IMR-90 (cell line): ENCODE results near the gene FRG2. TPM values are rescaled to one million over a fixed set of nuclear protein-coding genes. Genes with fewer than 3 reads are reported as not detected.
"Not testable (repeated sequence)": the region's sequence is repeated elsewhere in the genome, so short reads cannot be mapped to it uniquely, and the experiment has no call there.

Source experiments
- ATAC-seq: fragments of 200-7000 bp; cut with Tn5 transposase; 2 replicates; pipeline ENCODE4 v1.9.1; 2020; ENCODE audit warnings: low read depth, mild to moderate bottlenecking, moderate library complexity
- BruUV-seq: library from RNA; stranded (reverse); fragments of 400-500 nt; replicated peaks from 2 replicates; lab custom pipeline; 2021; lab: Mats Ljungman, UMichigan
- CTCF ChIA-PET: fragments of 300-600 bp; formaldehyde crosslinking; extraction: SDS; loops from one replicate; lab custom pipeline; 2021; ENCODE audit warnings: antibody characterized with exemption; lab: Yijun Ruan, JAX
- POLR2A ChIA-PET: fragments of 300-600 bp; sonication (Branson Sonifier 250); formaldehyde crosslinking; loops from one replicate; lab custom pipeline; 2022; ENCODE audit warnings: antibody characterized with exemption; ENCODE audit not compliant: unreplicated experiment; lab: Charles Lee
- DNase-seq: peaks from one replicate; pipeline ENCODE4 v3.0.0; 2013
- H2AFZ ChIP-seq: replicated peaks from 2 replicates; pipeline ENCODE3; 2013; ENCODE audit warnings: low read length, mild to moderate bottlenecking; ENCODE audit not compliant: poor library complexity
- H2AK5ac ChIP-seq: 2 replicates; pipeline ENCODE4 v1.6.1; 2013; ENCODE audit warnings: low read depth, low read length, inconsistent platforms
- H2AK9ac ChIP-seq: replicated peaks from 2 replicates; pipeline ENCODE3; 2013; ENCODE audit warnings: mild to moderate bottlenecking, low read depth, low read length, moderate library complexity; ENCODE audit not compliant: poor library complexity
- H2BK120ac ChIP-seq: 2 replicates; pipeline ENCODE4 v1.6.1; 2013; ENCODE audit warnings: low read depth, low read length, inconsistent platforms
- H2BK15ac ChIP-seq: 3 replicates; pipeline ENCODE4 v1.6.1; 2013; ENCODE audit warnings: low read depth, low read length, inconsistent platforms
- H2BK20ac ChIP-seq: 2 replicates; pipeline ENCODE4 v1.6.1; 2013; ENCODE audit warnings: low read depth, mild to moderate bottlenecking, inconsistent platforms, low read length, moderate library complexity
- H2BK5ac ChIP-seq: 2 replicates; pipeline ENCODE4 v1.6.1; 2013; ENCODE audit warnings: mild to moderate bottlenecking, low read depth, low read length, inconsistent platforms; ENCODE audit not compliant: poor library complexity, severe bottlenecking
- H3K14ac ChIP-seq: replicated peaks from 2 replicates; pipeline ENCODE4 v1.6.1; 2013; ENCODE audit warnings: low read depth, low read length, inconsistent platforms
- H3K18ac ChIP-seq: 2 replicates; pipeline ENCODE4 v1.6.1; 2013; ENCODE audit warnings: low read depth, low read length, control low read depth
- H3K23ac ChIP-seq: 2 replicates; pipeline ENCODE4 v1.6.1; 2013; ENCODE audit warnings: low read depth, low read length, inconsistent platforms
- H3K27ac ChIP-seq: 2 replicates; pipeline ENCODE4 v1.5.1; 2013; ENCODE audit warnings: mild to moderate bottlenecking, control low read depth, low read length; ENCODE audit not compliant: insufficient read depth
- H3K27me3 ChIP-seq: 2 replicates; pipeline ENCODE4 v1.6.1; 2013; ENCODE audit warnings: low read length; ENCODE audit not compliant: control insufficient read depth, insufficient read depth
- H3K36me3 ChIP-seq: 2 replicates; pipeline ENCODE4 v1.6.1; 2013; ENCODE audit warnings: low read length, mixed read lengths; ENCODE audit not compliant: control insufficient read depth, insufficient read depth
- H3K4ac ChIP-seq: 2 replicates; pipeline ENCODE4 v1.6.1; 2013; ENCODE audit warnings: low read depth, low read length, inconsistent platforms
- H3K4me1 ChIP-seq: 2 replicates; pipeline ENCODE4 v1.6.1; 2013; ENCODE audit warnings: low read length, mixed read lengths; ENCODE audit not compliant: control insufficient read depth, insufficient read depth
- H3K4me2 ChIP-seq: 2 replicates; pipeline ENCODE4 v1.6.1; 2013; ENCODE audit warnings: low read depth, mild to moderate bottlenecking, control low read depth, low read length, moderate library complexity
- H3K4me3 ChIP-seq: 2 replicates; pipeline ENCODE4 v1.5.1; 2013; ENCODE audit warnings: low read depth, mild to moderate bottlenecking, control low read depth, low read length, moderate library complexity; ENCODE audit not compliant: insufficient read depth
- H3K56ac ChIP-seq: 2 replicates; pipeline ENCODE4 v1.6.1; 2013; ENCODE audit warnings: low read length, inconsistent platforms; ENCODE audit not compliant: insufficient read depth; ENCODE audit errors: extremely low read depth
- H3K79me1 ChIP-seq, 2 experiments: 2 replicates each; pipeline ENCODE4 v1.6.1; 2013; ENCODE audit warnings: low read length in 2 of 2, inconsistent platforms in 1 of 2, low read depth in 1 of 2
- H3K9ac ChIP-seq: 2 replicates; pipeline ENCODE4 v1.6.1; 2013; ENCODE audit warnings: low read depth, low read length, control low read depth
- H3K9me1 ChIP-seq: 2 replicates; pipeline ENCODE4 v1.6.1; 2013; ENCODE audit warnings: low read length, inconsistent platforms; ENCODE audit not compliant: insufficient read depth
- H3K9me3 ChIP-seq: 2 replicates; pipeline ENCODE4 v1.6.1; 2013; ENCODE audit warnings: low read length; ENCODE audit not compliant: control insufficient read depth, insufficient read depth
- H4K20me1 ChIP-seq: 2 replicates; pipeline ENCODE4 v1.6.1; 2013; ENCODE audit warnings: low read length, inconsistent platforms; ENCODE audit not compliant: insufficient read depth
- H4K5ac ChIP-seq: 2 replicates; pipeline ENCODE4 v1.6.1; 2013; ENCODE audit warnings: mild to moderate bottlenecking, low read depth, low read length, control low read depth
- H4K8ac ChIP-seq, 2 experiments: 2 replicates each; pipeline ENCODE4 v1.6.1; 2013; ENCODE audit warnings: low read depth in 2 of 2, low read length in 2 of 2, control low read depth in 1 of 2, inconsistent platforms in 1 of 2
- H4K91ac ChIP-seq: 2 replicates; pipeline ENCODE4 v1.6.1; 2013; ENCODE audit warnings: low read depth, low read length, inconsistent platforms; ENCODE audit not compliant: insufficient read depth
- WGBS, 2 experiments: methylation state at CpG; one replicate each; pipeline versions ENCODE4 v1.1.5 to v1.1.7; 2013; ENCODE audit warnings: missing lambda C conversion rate in 2 of 2; ENCODE audit not compliant: insufficient read length in 1 of 2; ENCODE audit errors: extremely low coverage in 2 of 2; 5-methylcytosine and 5-hydroxymethylcytosine counted together
- dilution Hi-C: fragments of 300-500 bp; cut with HindIII; formaldehyde crosslinking; loops from one replicate; pipeline ENCODE4 v1.14.3; 2018; ENCODE audit warnings: low sequenced_read_pairs; ENCODE audit not compliant: unreplicated experiment
- in situ Hi-C: fragments of 300-500 bp; cut with MboI; formaldehyde crosslinking; loops from 3 replicates; pipeline ENCODE4 v1.14.3; 2019; ENCODE audit warnings: low sequenced_read_pairs, inconsistent platforms, mixed read lengths
- intact Hi-C: fragments of 100-400 bp; cut with micrococcal nuclease; formaldehyde crosslinking; loops from 2 replicates; pipeline ENCODE4 v1.10.0; 2022
- polyA plus RNA-seq, 3 experiments: library from polyadenylated mRNA; depleted of rRNA; stranded (reverse); fragments of >200 nt; gene quantifications; 2 replicates each; pipeline ENCODE4 v1.2.3, GENCODE V29; 2012; ENCODE audit warnings: low replicate concordance in 1 of 3
- total RNA-seq: library from RNA; depleted of rRNA; stranded (reverse); fragments of >200 nt; gene quantifications from 2 replicates; pipeline ENCODE4 v1.2.3, GENCODE V29; 2012

FRG2 gene
- total and polyA plus RNA-seq, 2 of the 4 experiments (the other 2 are of a cell fraction): not detected

DNA sequence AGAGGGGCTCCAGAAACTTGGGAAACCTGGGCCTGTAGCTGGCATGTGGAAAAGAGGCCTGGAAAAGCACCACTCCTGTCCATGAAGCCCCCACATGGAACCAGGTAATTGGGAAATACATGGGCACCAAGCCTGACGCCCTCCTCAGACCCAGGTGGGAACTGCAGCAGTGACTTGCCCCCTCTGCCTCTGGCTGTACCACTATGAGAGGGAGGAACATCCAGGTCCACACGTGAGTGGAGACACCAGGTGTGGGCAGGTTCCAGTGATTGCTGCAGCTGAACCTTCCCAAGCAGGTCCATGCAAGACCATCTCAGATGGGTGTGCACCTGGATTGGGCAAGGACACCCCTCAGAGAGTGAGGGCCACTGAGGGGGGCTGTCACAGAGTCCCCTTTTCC is 46.8 kb downstream of the FRG2 start:
- H4K20me1 ChIP-seq, H3K23ac ChIP-seq, H3K27ac ChIP-seq, H2AK5ac ChIP-seq, H2BK15ac ChIP-seq, H3K36me3 ChIP-seq, H2BK20ac ChIP-seq, H4K5ac ChIP-seq, H3K9ac ChIP-seq, H3K56ac ChIP-seq, H3K9me1 ChIP-seq, H3K79me1 ChIP-seq, intact Hi-C loops, ATAC-seq, H3K27me3 ChIP-seq, CTCF ChIA-PET, H3K14ac ChIP-seq, H2AK9ac ChIP-seq, in situ Hi-C loops, H2BK5ac ChIP-seq, H3K4me2 ChIP-seq, BruUV-seq, H3K4me3 ChIP-seq, H2AFZ ChIP-seq, H4K91ac ChIP-seq, POLR2A ChIA-PET, H2BK120ac ChIP-seq, H3K4me1 ChIP-seq, DNase-seq, H3K4ac ChIP-seq, H3K18ac ChIP-seq, dilution Hi-C loops, H3K9me3 ChIP-seq, H4K8ac ChIP-seq: not testable (repeated sequence)
- 80% methylated on average over 1 of the region's 2 CpGs; no CpG with 5 or more reads in 1 of the 2 experiments for WGBS, 2 experiments
